PFSK-1 (cell line): ENCODE measurements around the gene GLRX5.

ENCODE experiments used
- POLR2AphosphoS5 ChIP-seq: IDR thresholded peaks from 2 replicates; pipeline ENCODE4 v1.6.1; 2012; ENCODE audit warnings: low read depth, mild to moderate bottlenecking, control low read depth, low read length, moderate library complexity
- TAF1 ChIP-seq: IDR thresholded peaks from 2 replicates; pipeline ENCODE4 v1.6.1; 2012; ENCODE audit warnings: low read length, control low read depth, borderline replicate concordance; ENCODE audit not compliant: insufficient read depth
- TF ChIP-seq, protein P1 (sequence below), 2 experiments: IDR thresholded peaks; 2 replicates each; pipeline versions ENCODE4 v1.6.1 to v1.8.0; 2011 to 2012; ENCODE audit warnings: low read depth in 2 of 2, low read length in 2 of 2, control low read depth in 1 of 2, inconsistent platforms in 1 of 2, mild to moderate bottlenecking in 1 of 2, moderate library complexity in 1 of 2; ENCODE audit not compliant: insufficient read depth in 1 of 2

- TF ChIP-seq POLR2AphosphoS5: no peak
- TF ChIP-seq, protein P1, sequence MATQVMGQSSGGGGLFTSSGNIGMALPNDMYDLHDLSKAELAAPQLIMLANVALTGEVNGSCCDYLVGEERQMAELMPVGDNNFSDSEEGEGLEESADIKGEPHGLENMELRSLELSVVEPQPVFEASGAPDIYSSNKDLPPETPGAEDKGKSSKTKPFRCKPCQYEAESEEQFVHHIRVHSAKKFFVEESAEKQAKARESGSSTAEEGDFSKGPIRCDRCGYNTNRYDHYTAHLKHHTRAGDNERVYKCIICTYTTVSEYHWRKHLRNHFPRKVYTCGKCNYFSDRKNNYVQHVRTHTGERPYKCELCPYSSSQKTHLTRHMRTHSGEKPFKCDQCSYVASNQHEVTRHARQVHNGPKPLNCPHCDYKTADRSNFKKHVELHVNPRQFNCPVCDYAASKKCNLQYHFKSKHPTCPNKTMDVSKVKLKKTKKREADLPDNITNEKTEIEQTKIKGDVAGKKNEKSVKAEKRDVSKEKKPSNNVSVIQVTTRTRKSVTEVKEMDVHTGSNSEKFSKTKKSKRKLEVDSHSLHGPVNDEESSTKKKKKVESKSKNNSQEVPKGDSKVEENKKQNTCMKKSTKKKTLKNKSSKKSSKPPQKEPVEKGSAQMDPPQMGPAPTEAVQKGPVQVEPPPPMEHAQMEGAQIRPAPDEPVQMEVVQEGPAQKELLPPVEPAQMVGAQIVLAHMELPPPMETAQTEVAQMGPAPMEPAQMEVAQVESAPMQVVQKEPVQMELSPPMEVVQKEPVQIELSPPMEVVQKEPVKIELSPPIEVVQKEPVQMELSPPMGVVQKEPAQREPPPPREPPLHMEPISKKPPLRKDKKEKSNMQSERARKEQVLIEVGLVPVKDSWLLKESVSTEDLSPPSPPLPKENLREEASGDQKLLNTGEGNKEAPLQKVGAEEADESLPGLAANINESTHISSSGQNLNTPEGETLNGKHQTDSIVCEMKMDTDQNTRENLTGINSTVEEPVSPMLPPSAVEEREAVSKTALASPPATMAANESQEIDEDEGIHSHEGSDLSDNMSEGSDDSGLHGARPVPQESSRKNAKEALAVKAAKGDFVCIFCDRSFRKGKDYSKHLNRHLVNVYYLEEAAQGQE (IDR thresholded peaks at IDR 0.05; ENCODE audit: insufficient read depth in 1 of 2, low read depth in 2 of 2, low read length in 2 of 2): no peak
- no peak for TF ChIP-seq TAF1
These were observed 574 bp downstream of the GLRX5 start for GRCh38 chr14:95535226-95536021.
